HG03521 (cell line): ENCODE data around the gene TEX9.

ENCODE experiments used
- ATAC-seq: cut with Tn5 transposase; IDR thresholded peaks from one replicate; pipeline ENCODE4 v1.9.1; 2021; ENCODE audit warnings: mild to moderate bottlenecking, moderate library complexity; ENCODE audit not compliant: unreplicated experiment

Gene TEX9

GRCh38 chr15:56442354-56442753 lies 77.1 kb downstream of the TEX9 start:
- ATAC-seq = no peak

- ATAC-seq = no peak
These were observed 80.5 kb downstream of the TEX9 start for GRCh38 chr15:56445746-56446145.

- no peak for ATAC-seq
These were observed 89.6 kb downstream of the TEX9 start for GRCh38 chr15:56454836-56455235.

GRCh38 chr15:56456229-56456628 lies 91.0 kb downstream of the TEX9 start:
- no peak for ATAC-seq

- ATAC-seq = no peak
These were observed 93.9 kb downstream of the TEX9 start for GRCh38 chr15:56459096-56459495.

- ATAC-seq = no peak
These were observed 94.8 kb downstream of the TEX9 start for GRCh38 chr15:56460071-56460470.

GRCh38 chr15:56460947-56461346 lies 95.7 kb downstream of the TEX9 start:
- ATAC-seq = no peak

GRCh38 chr15:56464893-56465520 lies 99.8 kb downstream of the TEX9 start, which contains the start of gene MNS1:
MNS1 (minus strand) TSS chr15:56465137; CDS start chr15:56464972, 165 bp downstream.
- peak; percentile 98 for ATAC-seq

- ATAC-seq = no peak
These were observed 102.4 kb downstream of the TEX9 start for GRCh38 chr15:56467616-56468015.

GRCh38 chr15:56468401-56468800 lies 103.2 kb downstream of the TEX9 start:
- peak; percentile 36 for ATAC-seq

- no peak for ATAC-seq
These were observed 104.3 kb downstream of the TEX9 start for GRCh38 chr15:56469483-56469882.

- ATAC-seq = no peak
These were observed 106.3 kb downstream of the TEX9 start for GRCh38 chr15:56471440-56472069.

GRCh38 chr15:56472278-56472677 lies 107.1 kb downstream of the TEX9 start:
- no peak for ATAC-seq

- no peak for ATAC-seq
These were observed 107.8 kb downstream of the TEX9 start for GRCh38 chr15:56473017-56473416.

- ATAC-seq = no peak
These were observed 110.1 kb downstream of the TEX9 start for GRCh38 chr15:56475351-56475750.
